Measurements from ENCODE around the gene STMN1. TPM values are rescaled to one million over a fixed set of nuclear protein-coding genes. Genes with fewer than 3 reads are reported as not detected.

Gene STMN1
- total RNA-seq, 2 experiments from 2014 or later: 25.2 to 25.6 TPM

- Mint-ChIP-seq H3K4me1 (ENCODE audit: low read depth) (peaks cover 20% of the 10 kb centered on the region), H3K4me3 (peak overlapping the region; percentile 49), H3K36me3 (ENCODE audit: low read depth) (no peaks in the 10 kb centered on the region), H3K27me3 (no peaks in the 10 kb centered on the region), H3K27ac (no peak overlapping the region), H3K9me3 (no peaks in the 10 kb centered on the region)
- H3K9me3 ChIP-seq (ENCODE audit: control insufficient read depth in 1 of 2, insufficient read depth in 1 of 2, low read length in 2 of 2): no peaks in the 10 kb centered on the region
- intact Hi-C loops (cut with DNase I, micrococcal nuclease): no loop called here
- no peak for ATAC-seq (ENCODE audit: poor library complexity)
- H3K36me3 ChIP-seq (ENCODE audit: insufficient read depth, low read length): no peaks in the 10 kb centered on the region
- no peaks in the 10 kb centered on the region for H3K27me3 ChIP-seq (ENCODE audit: control insufficient read depth in 1 of 2, insufficient read depth in 2 of 2, low read length in 2 of 2)
- H3K27ac ChIP-seq (ENCODE audit: low read depth in 1 of 2, low read length in 2 of 2): no peak overlapping the region
- ChIA-PET POLR2A (interaction anchor here (0.8 kb wide), 1 partner anchor 14 kb away, joined by 4 read pairs; the partner anchor contains the start of gene PAQR7), CTCF (no interaction called here)
- no peak for TF ChIP-seq CTCF (IDR thresholded peaks at IDR 0.05)
- H3K4me1 ChIP-seq (ENCODE audit: insufficient read depth, low read length): peaks cover 22% of the 10 kb centered on the region
- H3K4me3 ChIP-seq (ENCODE audit: low read length): no peak overlapping the region
- DNase-seq: no peak
These were observed 44.6 kb downstream of the STMN1 start for GRCh38 chr1:25861316-25862286.

- Histone ChIP-seq H3K27me3 (ENCODE audit: control insufficient read depth in 1 of 2, insufficient read depth in 2 of 2, low read length in 2 of 2) (no peaks in the 10 kb centered on the region), H3K4me3 (ENCODE audit: low read length) (peak within 1 kb of the TSS; percentile 72), H3K36me3 (ENCODE audit: insufficient read depth, low read length) (no peaks in the 10 kb centered on the region), H3K9me3 (ENCODE audit: control insufficient read depth in 1 of 2, insufficient read depth in 1 of 2, low read length in 2 of 2) (no peaks in the 10 kb centered on the region), H3K27ac (ENCODE audit: low read depth in 1 of 2, low read length in 2 of 2) (peak within 1 kb of the TSS; percentile 31 to 58), H3K4me1 (ENCODE audit: insufficient read depth, low read length) (peaks cover 22% of the 10 kb centered on the region)
- no peaks in the 10 kb centered on the region for H3K9me3 Mint-ChIP-seq
- POLR2A ChIA-PET: interaction anchor here (0.6 to 1.7 kb wide), 4 partner anchors 14 to 40 kb away, joined by 3 to 11 read pairs (median 6); partner anchors contain the start of genes MTFR1L and PAQR7
- CTCF ChIA-PET: interaction anchor here (1.5 kb wide), 1 partner anchor 36 kb away, joined by 3 read pairs; no protein-coding TSS in a partner anchor
- intact Hi-C loops (cut with DNase I, micrococcal nuclease): loop anchor here in 1 of 2 experiments (2.0 to 10.0 kb wide), 4 partner anchors 33 to 1214 kb away; partner anchors contain the start of gene SRRM1
- no peaks in the 10 kb centered on the region for H3K27me3 Mint-ChIP-seq
- peaks cover 20% of the 10 kb centered on the region for H3K4me1 Mint-ChIP-seq (ENCODE audit: low read depth)
- no peaks in the 10 kb centered on the region for H3K36me3 Mint-ChIP-seq (ENCODE audit: low read depth)
- peak; percentile 99 for ATAC-seq (ENCODE audit: poor library complexity)
- H3K27ac Mint-ChIP-seq: peak within 1 kb of the TSS; percentile 87
- peak; percentile 78 to 97 (median 87) for DNase-seq
- TF ChIP-seq CTCF (IDR thresholded peaks at IDR 0.05): no peak
- H3K4me3 Mint-ChIP-seq: peak within 1 kb of the TSS; percentile 86
These were observed 47.1 kb downstream of the STMN1 start, which contains the start of gene AUNIP for GRCh38 chr1:25858906-25859789. Gene AUNIP (minus strand): TSS chr1:25859457. CDS start chr1:25859357, 100 bp downstream.

- no peaks in the 10 kb centered on the region for H3K9me3 ChIP-seq (ENCODE audit: control insufficient read depth in 1 of 2, insufficient read depth in 1 of 2, low read length in 2 of 2)
- peak overlapping the region; percentile 86 for H3K4me3 Mint-ChIP-seq
- no peaks in the 10 kb centered on the region for H3K9me3 Mint-ChIP-seq
- no peaks in the 10 kb centered on the region for H3K36me3 ChIP-seq (ENCODE audit: insufficient read depth, low read length)
- no peak for ATAC-seq (ENCODE audit: poor library complexity)
- no peaks in the 10 kb centered on the region for H3K27me3 ChIP-seq (ENCODE audit: control insufficient read depth in 1 of 2, insufficient read depth in 2 of 2, low read length in 2 of 2)
- intact Hi-C loops (cut with DNase I, micrococcal nuclease): loop anchor here in 1 of 2 experiments (2.0 to 10.0 kb wide), 4 partner anchors 34 to 1214 kb away; partner anchors contain the start of gene SRRM1
- peak overlapping the region; percentile 15 for H3K27ac Mint-ChIP-seq
- DNase-seq: no peak
- peaks cover 20% of the 10 kb centered on the region for H3K4me1 Mint-ChIP-seq (ENCODE audit: low read depth)
- peaks cover 22% of the 10 kb centered on the region for H3K4me1 ChIP-seq (ENCODE audit: insufficient read depth, low read length)
- no peaks in the 10 kb centered on the region for H3K36me3 Mint-ChIP-seq (ENCODE audit: low read depth)
- peak overlapping the region; percentile 72 for H3K4me3 ChIP-seq (ENCODE audit: low read length)
- no peak overlapping the region for H3K27ac ChIP-seq (ENCODE audit: low read depth in 1 of 2, low read length in 2 of 2)
- POLR2A ChIA-PET: interaction anchor here (0.6 kb wide), 1 partner anchor 39 kb away, joined by 3 read pairs; the partner anchor contains the start of gene MTFR1L
- CTCF ChIA-PET: no interaction called here
- H3K27me3 Mint-ChIP-seq: no peaks in the 10 kb centered on the region
- no peak for TF ChIP-seq CTCF (IDR thresholded peaks at IDR 0.05)
These were observed 47.7 kb downstream of the STMN1 start for GRCh38 chr1:25858494-25858893.

Data from CD4-positive, alpha-beta T cell (primary cell).